Left ventricle myocardium inferior (tissue), 1 donor: ENCODE measurements around the gene IKBKE. TPM values are rescaled to one million over a fixed set of nuclear protein-coding genes. Genes with fewer than 3 reads are reported as not detected.

Experiments
- DNase-seq: peaks from one replicate; pipeline ENCODE4 v3.0.0-alpha.2; 2020
- H3K27ac ChIP-seq: fragments of 200-600 bp; replicated peaks from 2 replicates; pipeline ENCODE4 v1.8.0; 2021
- H3K27me3 ChIP-seq: fragments of 200-600 bp; 2 replicates; pipeline ENCODE4 v1.8.0; 2021; ENCODE audit warnings: low read depth
- H3K36me3 ChIP-seq: fragments of 200-600 bp; 2 replicates; pipeline ENCODE4 v1.8.0; 2021
- H3K4me1 ChIP-seq: fragments of 200-600 bp; 2 replicates; pipeline ENCODE4 v1.8.0; 2021
- H3K4me3 ChIP-seq: fragments of 200-600 bp; 2 replicates; pipeline ENCODE4 v1.8.0; 2021; ENCODE audit warnings: mild to moderate bottlenecking, moderate library complexity
- H3K9me3 ChIP-seq: fragments of 200-600 bp; replicated peaks from 2 replicates; pipeline ENCODE4 v1.8.0; 2021
- intact Hi-C: fragments of 100-400 bp; cut with micrococcal nuclease; formaldehyde crosslinking; loops from one replicate; pipeline ENCODE4 v1.11.0; 2022
- total RNA-seq: library from RNA; stranded (reverse); fragmentation: NEBNext Ultra II Directional; extraction: Animal tissue kit (Norgen Biotek cat#: 25700); gene quantifications from one replicate; pipeline ENCODE4 v1.2.1, GENCODE V29; 2021
- TF ChIP-seq, protein P1 (sequence below): fragments of 200-600 bp; IDR thresholded peaks from 2 replicates; pipeline ENCODE4 v1.8.0; 2021; ENCODE audit warnings: antibody characterized with exemption, mild to moderate bottlenecking, borderline replicate concordance
- donor health status: DM: no; HTN: yes; CAD: no; lungs with severe emphysema.

IKBKE gene
- total RNA-seq, 1 donor from 2014 or later: 0.80 TPM

DNA sequence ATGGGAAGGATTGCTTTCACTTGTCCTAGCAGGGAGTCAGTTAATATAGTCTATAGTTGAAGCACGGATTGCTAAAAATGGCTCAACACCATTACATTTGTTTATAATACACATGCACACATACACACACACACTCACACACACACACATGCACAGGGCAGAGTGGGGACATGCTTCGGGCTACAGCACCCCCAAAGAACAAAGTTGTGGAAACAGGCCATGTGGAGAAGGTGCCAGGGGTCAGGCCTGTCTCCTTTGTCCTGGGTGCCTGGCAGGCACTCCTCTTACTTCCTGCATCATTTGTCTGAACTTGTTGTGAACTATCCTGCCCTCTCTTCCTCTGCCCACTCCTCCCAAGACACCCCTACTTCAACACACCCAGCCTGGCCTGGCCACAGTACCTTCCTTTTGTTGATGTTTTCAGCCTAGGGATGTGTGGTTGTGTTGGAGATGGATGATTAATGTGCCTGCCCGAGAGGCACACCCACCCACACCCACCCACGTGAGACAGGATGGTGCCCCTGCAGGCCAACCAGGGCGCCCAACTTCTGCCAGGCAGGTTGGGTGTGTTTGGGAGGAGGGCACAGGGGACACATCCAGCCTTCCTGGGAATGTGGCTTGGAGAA is 54.6 kb downstream of the IKBKE start:
- H3K27me3 ChIP-seq: no peaks in the 10 kb centered on the region
- H3K4me1 ChIP-seq: peaks cover 16% of the 10 kb centered on the region
- no peak for DNase-seq
- H3K4me3 ChIP-seq: no peak overlapping the region
- H3K36me3 ChIP-seq: no peaks in the 10 kb centered on the region
- intact Hi-C loops: no loop called here
- no peaks in the 10 kb centered on the region for H3K9me3 ChIP-seq
- H3K27ac ChIP-seq: no peak overlapping the region
- TF ChIP-seq, protein P1, sequence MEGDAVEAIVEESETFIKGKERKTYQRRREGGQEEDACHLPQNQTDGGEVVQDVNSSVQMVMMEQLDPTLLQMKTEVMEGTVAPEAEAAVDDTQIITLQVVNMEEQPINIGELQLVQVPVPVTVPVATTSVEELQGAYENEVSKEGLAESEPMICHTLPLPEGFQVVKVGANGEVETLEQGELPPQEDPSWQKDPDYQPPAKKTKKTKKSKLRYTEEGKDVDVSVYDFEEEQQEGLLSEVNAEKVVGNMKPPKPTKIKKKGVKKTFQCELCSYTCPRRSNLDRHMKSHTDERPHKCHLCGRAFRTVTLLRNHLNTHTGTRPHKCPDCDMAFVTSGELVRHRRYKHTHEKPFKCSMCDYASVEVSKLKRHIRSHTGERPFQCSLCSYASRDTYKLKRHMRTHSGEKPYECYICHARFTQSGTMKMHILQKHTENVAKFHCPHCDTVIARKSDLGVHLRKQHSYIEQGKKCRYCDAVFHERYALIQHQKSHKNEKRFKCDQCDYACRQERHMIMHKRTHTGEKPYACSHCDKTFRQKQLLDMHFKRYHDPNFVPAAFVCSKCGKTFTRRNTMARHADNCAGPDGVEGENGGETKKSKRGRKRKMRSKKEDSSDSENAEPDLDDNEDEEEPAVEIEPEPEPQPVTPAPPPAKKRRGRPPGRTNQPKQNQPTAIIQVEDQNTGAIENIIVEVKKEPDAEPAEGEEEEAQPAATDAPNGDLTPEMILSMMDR: no peak

DNA sequence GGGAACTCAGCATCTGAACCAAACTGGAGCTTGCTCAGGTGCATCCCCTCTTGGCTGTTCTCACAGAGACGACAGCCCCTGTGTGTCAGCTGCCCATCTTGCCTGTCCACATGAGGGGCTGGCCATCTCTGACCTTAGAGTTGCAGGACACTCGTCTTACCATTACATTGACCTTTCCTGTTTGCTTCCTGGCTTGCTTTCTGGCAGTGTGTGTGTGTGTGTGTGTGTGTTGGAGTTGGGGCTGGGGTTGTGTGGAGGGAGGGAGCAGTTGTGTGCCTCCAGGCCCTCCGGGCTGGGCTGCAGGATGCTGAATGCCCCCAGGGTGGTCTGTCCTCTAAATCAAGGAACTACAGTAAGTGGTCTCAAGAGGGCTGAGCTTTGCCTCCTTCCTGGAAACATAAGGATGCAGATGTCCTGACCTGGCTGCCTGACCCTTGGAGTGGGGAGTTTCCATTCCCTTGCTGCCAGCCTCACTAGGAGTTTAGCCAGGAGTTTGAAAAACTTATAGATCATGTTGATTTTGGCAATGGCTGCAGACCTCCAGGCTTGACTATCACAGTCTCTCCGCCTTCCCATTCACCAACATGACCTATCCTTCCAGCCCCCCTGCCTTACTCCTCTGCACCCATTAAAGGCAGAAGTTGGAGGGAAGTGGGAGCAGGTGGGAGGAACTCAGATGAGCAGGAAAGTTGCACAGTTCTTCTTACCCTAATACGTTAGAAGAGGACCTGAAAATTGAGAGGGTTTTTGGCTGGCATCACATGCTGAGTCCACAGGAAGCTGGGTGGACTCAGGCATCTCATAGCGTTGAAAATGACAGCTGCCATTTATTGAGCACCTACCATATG is 56.0 kb downstream of the IKBKE start:
- TF ChIP-seq, protein P1: no peak
- intact Hi-C loops: no loop called here
- Histone ChIP-seq H3K4me1 (peaks cover 13% of the 10 kb centered on the region), H3K27me3 (no peaks in the 10 kb centered on the region), H3K27ac (no peak overlapping the region), H3K36me3 (no peaks in the 10 kb centered on the region), H3K9me3 (no peaks in the 10 kb centered on the region), H3K4me3 (no peak overlapping the region)
- DNase-seq: no peak

DNA sequence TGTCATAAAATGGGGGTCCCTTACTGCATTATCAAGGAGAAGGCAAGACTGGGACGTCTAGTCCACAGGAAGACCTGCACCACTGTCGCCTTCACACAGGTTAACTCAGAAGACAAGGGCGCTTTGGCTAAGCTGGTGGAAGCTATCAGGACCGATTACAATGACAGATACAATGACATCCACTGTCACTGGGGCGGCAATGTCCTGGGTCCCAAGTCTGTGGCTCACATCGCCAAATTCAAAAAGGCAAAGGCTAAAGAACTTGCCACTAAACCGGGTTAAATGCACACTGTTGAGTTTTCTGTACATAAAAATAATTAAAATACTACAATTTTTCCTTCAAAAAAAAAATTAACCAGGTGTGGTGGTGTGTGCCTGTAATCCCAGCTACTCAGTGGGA is 59.1 kb downstream of the IKBKE start:
- Histone ChIP-seq H3K9me3 (no peaks in the 10 kb centered on the region), H3K36me3 (no peaks in the 10 kb centered on the region), H3K27me3 (no peaks in the 10 kb centered on the region), H3K4me1 (no peaks in the 10 kb centered on the region), H3K27ac (no peak overlapping the region), H3K4me3 (no peak overlapping the region)
- TF ChIP-seq, protein P1: no peak
- intact Hi-C loops: no loop called here
- DNase-seq: no peak

DNA sequence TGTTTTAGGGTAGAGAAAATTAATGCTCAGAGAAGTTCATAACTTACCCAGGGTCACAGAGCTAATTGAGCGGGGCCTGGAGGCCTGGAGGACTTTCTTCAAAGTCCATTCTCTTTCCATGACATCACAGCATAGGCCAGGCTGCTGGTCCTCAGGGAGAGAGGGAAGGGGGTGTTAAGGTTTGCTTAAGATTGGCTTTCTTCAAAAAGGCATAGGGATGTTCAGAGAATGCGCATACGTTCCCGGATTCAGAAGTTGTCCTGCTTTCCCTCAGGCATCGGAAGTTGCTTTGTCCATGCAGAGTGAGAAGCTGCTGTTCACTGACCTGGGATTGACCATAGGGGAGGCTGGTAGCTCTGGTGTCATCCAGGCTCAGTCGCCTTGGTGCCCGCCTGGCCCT is 62.1 kb downstream of the IKBKE start:
- no peak overlapping the region for H3K4me3 ChIP-seq
- no peaks in the 10 kb centered on the region for H3K9me3 ChIP-seq
- intact Hi-C loops: no loop called here
- no peaks in the 10 kb centered on the region for H3K4me1 ChIP-seq
- H3K27me3 ChIP-seq: no peaks in the 10 kb centered on the region
- no peak overlapping the region for H3K27ac ChIP-seq
- DNase-seq: no peak
- TF ChIP-seq, protein P1: no peak
- H3K36me3 ChIP-seq: no peaks in the 10 kb centered on the region

- no peaks in the 10 kb centered on the region for H3K27me3 ChIP-seq
- no peak overlapping the region for H3K4me3 ChIP-seq
- DNase-seq: no peak
- H3K9me3 ChIP-seq: no peaks in the 10 kb centered on the region
- H3K4me1 ChIP-seq: peaks cover 1% of the 10 kb centered on the region
- intact Hi-C loops: no loop called here
- no peak overlapping the region for H3K27ac ChIP-seq
- H3K36me3 ChIP-seq: no peaks in the 10 kb centered on the region
- TF ChIP-seq, protein P1: no peak
Observed at GRCh38 chr1:206534552-206534951, 64.3 kb downstream of the IKBKE start.
